HUES6 (cell line): ENCODE data around the gene CIITA.
A peak's percentile ranks its signal among the peaks of the same experiment; 100 is the strongest.

Experiments used
- H3K27ac ChIP-seq: 2 replicates; pipeline ENCODE4 v1.7.0; 2013; ENCODE audit warnings: low read depth, mild to moderate bottlenecking, low read length, inconsistent platforms
- H3K27me3 ChIP-seq: 2 replicates; pipeline ENCODE4 v1.6.1; 2013; ENCODE audit warnings: low read length; ENCODE audit not compliant: control insufficient read depth, insufficient read depth
- H3K36me3 ChIP-seq: 2 replicates; pipeline ENCODE4 v1.6.1; 2013; ENCODE audit warnings: low read length; ENCODE audit not compliant: control insufficient read depth, insufficient read depth
- H3K4me1 ChIP-seq: 2 replicates; pipeline ENCODE4 v1.6.1; 2013; ENCODE audit warnings: low read length; ENCODE audit not compliant: control insufficient read depth, insufficient read depth
- H3K4me3 ChIP-seq: 2 replicates; pipeline ENCODE4 v1.5.1; 2013; ENCODE audit warnings: low read depth, low read length
- H3K9ac ChIP-seq: one replicate; pipeline ENCODE4 v1.6.1; 2013; ENCODE audit warnings: mild to moderate bottlenecking, low read length
- H3K9me3 ChIP-seq: 2 replicates; pipeline ENCODE4 v1.6.1; 2013; ENCODE audit warnings: low read depth, low read length; ENCODE audit not compliant: control insufficient read depth, insufficient read depth

CIITA gene

DNA sequence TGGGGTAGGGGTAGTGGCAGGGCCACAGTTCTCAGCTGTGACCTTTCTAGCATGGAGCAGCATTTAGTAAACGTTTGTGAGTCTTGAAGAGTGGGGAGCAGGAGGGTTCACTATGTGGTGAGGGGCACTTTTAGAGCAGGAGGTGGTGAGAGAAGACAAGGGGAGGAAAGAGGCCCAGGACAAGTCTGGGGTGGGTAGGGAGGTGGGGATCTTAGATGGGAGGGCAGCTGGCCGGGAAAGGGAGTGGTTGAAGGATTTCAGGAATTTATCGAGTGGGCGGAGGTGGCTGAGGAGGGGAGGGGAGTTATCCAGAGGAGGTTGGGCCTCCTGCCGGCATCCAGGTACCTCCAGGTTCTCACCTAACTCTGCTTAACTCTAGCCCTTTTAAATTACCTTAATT lies 69.3 kb downstream of the CIITA start:
- H3K27ac ChIP-seq = no peak overlapping the region
- peak overlapping the region; percentile 91 for H3K4me3 ChIP-seq
- H3K27me3 ChIP-seq = no peaks in the 10 kb centered on the region; the same call in 1 of the 2 replicates
- H3K4me1 ChIP-seq = peaks cover 67% of the 10 kb centered on the region
- H3K9ac ChIP-seq = peak overlapping the region; percentile 14
- no peaks in the 10 kb centered on the region for H3K9me3 ChIP-seq
- no peaks in the 10 kb centered on the region for H3K36me3 ChIP-seq

DNA sequence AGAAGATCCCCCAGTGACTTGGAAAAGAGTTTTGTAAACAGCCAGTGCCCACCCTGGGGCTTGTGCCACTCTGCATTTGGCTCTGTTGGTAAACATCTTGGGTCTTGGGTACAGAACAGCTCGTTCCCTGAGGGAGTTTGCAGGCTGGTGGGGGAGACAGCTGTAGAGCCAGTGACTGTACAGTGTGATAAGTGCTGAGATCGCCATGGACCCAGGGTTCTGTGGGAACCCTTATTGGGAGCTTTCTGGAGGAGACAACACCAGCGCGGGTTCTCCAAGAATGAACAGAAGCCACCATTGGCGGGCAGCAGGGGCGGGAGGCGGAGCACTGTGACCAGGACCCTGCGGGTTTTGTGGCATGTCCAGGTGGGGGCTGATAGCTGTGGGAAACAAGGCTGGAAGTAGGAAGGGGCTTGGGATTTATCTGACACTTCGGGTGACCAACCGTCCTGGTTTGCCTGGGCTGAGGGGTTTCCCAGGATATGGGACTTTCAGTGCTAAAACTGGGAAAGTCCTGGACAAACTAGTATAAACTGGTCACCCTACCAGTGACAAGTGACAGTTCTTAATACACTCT lies 70.3 kb downstream of the CIITA start:
- no peak overlapping the region for H3K27ac ChIP-seq
- H3K27me3 ChIP-seq = no peaks in the 10 kb centered on the region; the same call in 1 of the 2 replicates
- no peak overlapping the region for H3K4me3 ChIP-seq
- H3K9me3 ChIP-seq = no peaks in the 10 kb centered on the region
- H3K36me3 ChIP-seq = no peaks in the 10 kb centered on the region
- no peak overlapping the region for H3K9ac ChIP-seq
- H3K4me1 ChIP-seq = peaks cover 72% of the 10 kb centered on the region

DNA sequence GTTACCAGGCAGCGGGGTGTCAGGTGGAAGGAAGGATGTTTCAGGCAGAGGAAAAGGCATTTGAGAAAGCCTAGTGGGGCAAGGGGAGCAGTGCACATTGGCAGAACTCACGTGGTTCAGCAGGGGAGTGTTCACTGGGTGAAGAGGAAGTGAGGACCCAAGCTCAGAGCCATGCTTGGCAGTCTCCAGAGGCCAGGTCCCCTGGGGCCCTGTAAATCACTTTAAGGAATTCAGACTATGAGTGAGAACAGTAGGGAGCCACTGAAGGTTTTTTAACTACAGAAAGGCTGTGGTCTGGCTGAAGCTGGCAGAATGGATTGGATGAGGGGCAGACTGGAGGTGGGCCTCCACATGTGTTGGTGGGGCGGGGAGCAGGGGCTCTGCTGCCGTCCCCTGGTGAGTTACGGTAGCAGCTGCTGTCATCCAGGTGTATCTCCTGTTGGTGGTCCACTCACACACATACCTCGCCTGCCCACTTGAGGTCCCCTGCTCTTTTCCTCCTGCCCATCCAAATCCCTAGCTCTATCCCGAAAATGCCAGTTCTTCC lies 72.5 kb downstream of the CIITA start:
- Histone ChIP-seq H3K36me3 (no peaks in the 10 kb centered on the region), H3K4me1 (peaks cover 64% of the 10 kb centered on the region), H3K27ac (no peak overlapping the region), H3K9ac (no peak overlapping the region), H3K9me3 (no peaks in the 10 kb centered on the region), H3K27me3 (no peaks in the 10 kb centered on the region; the same call in 1 of the 2 replicates), H3K4me3 (no peak overlapping the region; the same call in 1 of the 2 replicates)

DNA sequence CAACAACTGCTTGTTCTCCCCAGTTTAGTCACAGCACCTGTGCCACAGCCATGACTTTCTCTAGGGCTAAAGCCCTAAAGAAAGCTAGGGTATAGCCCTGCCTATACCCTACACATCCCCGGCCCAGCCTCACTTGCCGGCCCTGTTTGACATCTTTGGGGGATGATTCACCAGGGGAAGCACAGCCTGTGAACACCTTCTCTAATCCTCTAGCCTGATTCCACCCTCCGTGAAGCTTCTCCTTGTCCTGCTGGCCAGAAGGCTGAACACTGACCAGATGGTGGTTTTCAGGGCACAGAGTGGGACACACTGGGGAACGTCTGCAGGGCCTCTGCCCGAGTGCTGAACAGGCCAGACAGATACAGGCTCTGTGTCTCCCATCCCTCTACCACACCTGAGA lies 73.4 kb downstream of the CIITA start:
- no peaks in the 10 kb centered on the region for H3K9me3 ChIP-seq
- peaks cover 58% of the 10 kb centered on the region for H3K4me1 ChIP-seq
- no peak overlapping the region for H3K9ac ChIP-seq
- H3K4me3 ChIP-seq = no peak overlapping the region
- no peak overlapping the region for H3K27ac ChIP-seq
- H3K36me3 ChIP-seq = no peaks in the 10 kb centered on the region
- H3K27me3 ChIP-seq = no peaks in the 10 kb centered on the region

DNA sequence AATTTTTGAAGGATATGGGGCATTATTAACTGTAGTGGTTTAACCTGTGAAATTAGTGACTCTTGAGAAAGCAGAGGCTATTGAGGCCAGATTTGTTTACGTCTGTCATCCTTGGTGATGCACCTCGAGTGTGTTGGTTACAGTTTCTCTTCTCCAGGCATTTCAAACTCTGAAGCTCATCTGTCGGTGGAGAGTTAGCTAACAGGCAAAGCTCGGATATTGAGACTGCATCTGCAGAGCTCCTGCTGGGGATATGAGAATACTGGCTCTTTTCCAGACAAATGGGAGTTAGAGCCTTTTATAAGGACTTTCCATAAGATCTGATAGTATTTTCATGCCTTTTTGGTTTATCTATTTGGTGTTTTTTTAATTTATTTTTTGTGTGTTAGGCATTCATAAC lies 74.0 kb downstream of the CIITA start:
- H3K4me1 ChIP-seq = peaks cover 52% of the 10 kb centered on the region

DNA sequence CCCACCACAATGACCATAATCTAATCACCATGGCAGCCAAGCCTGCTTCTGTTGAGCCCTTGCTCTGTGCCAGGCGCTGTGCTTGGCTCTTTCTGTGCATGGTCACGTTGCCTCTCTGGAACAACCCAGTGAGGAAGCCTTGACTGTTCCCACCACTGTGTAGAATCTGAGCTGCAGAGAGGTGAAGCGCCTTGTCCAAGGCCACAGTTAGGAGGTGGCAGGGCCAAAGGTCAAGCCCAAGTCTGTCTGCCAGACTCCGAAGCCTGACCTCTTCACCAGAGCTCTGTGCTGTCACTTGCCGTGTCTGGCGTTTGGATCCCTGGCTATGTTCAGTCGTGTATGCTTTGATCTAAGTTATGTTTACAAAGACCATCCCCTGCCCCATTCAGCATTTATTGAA lies 77.9 kb downstream of the CIITA start:
- no peak overlapping the region for H3K4me3 ChIP-seq
- H3K9ac ChIP-seq = no peak overlapping the region
- no peak overlapping the region for H3K27ac ChIP-seq
- no peaks in the 10 kb centered on the region; the same call in 1 of the 2 replicates for H3K36me3 ChIP-seq
- H3K27me3 ChIP-seq = no peaks in the 10 kb centered on the region
- no peaks in the 10 kb centered on the region for H3K9me3 ChIP-seq
- peaks cover 19% of the 10 kb centered on the region for H3K4me1 ChIP-seq

More for the DNA sequence above, 74.0 kb downstream of the CIITA start:
- Histone ChIP-seq H3K9me3 (no peaks in the 10 kb centered on the region), H3K4me3 (no peak overlapping the region), H3K27me3 (no peaks in the 10 kb centered on the region), H3K9ac (no peak overlapping the region), H3K36me3 (no peaks in the 10 kb centered on the region), H3K27ac (no peak overlapping the region)

DNA sequence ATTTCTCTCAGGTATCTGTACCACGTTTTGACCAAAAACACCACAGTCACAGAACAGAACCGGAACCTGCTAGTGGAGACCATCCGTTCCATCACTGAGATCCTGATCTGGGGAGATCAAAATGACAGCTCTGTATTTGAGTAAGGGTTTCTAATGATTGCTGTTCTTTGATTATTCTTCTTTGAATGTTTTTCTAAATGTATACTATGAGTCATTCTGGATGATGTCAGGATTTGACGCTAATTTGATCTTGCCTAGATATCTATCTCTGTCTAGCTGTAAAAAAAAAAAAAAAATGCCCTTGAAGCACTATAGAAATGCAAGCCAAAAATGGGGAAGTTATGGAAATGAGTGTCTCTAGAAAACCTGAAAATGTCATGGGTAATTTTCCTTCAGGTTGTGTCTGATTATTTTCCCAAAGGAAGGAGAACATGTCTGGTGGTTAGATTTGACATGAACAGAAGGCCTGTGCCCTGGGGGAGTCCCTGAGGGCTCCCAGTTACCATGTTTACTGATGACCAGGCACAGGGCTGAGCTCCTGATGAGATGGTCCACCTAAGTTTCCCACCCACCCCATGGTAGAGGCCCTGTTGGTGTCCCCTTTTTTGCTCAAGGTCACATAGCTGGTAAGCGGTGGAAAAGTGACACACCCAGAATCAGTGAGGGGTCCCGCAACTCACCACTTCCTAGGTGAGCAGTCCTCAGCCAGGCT lies 80.9 kb downstream of the CIITA start:
- Histone ChIP-seq H3K27me3 (no peaks in the 10 kb centered on the region), H3K27ac (no peak overlapping the region), H3K9ac (no peak overlapping the region), H3K4me3 (no peak overlapping the region), H3K9me3 (no peaks in the 10 kb centered on the region), H3K36me3 (peaks cover 7% of the 10 kb centered on the region), H3K4me1 (no peaks in the 10 kb centered on the region)

DNA sequence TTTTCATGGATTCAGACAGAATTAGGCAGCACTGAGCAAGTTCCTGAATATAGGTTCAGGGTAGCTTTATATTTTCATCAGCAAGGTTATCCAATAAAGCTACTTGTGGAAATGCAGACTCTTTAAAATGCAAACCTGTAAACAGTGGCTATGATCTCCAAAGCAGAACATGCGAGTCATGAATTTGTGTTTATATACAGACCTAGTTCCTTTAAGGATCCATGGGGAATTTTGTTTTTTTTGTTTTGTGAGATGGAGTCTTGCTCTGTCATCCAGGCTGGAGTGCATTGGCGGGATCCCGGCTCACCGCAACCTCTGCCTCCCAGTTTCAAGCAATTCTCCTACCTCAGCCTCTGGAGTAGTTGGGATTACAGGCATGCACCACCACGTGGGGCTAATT lies 82.2 kb downstream of the CIITA start:
- Histone ChIP-seq H3K9ac (no peak overlapping the region), H3K9me3 (no peaks in the 10 kb centered on the region), H3K27ac (no peak overlapping the region), H3K36me3 (peaks cover 15% of the 10 kb centered on the region), H3K27me3 (no peaks in the 10 kb centered on the region), H3K4me1 (peaks cover under 1% of the 10 kb centered on the region; the same call in 1 of the 2 replicates), H3K4me3 (no peak overlapping the region)

DNA sequence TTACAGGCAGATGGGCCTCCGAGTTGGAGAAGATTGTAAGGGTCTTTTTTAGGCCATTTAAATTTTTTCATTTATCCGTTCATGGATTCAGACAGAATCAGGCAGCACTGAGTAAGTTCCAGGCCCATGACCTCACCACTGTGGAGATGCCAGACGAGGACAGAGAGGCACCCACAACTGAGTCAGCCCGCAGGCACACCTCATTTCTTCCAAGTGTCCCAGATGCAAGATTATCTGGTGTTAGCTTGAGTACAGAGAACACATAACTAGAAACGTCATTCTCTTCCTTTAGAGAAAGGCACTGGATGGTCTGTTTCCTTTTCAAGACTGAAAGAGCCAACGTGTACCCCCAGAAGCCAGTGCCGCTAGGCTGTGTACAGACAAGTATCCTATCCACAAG lies 84.2 kb downstream of the CIITA start:
- H3K4me1 ChIP-seq = peaks cover 4% of the 10 kb centered on the region; the same call in 1 of the 2 replicates
- H3K9ac ChIP-seq = no peak overlapping the region
- no peaks in the 10 kb centered on the region for H3K27me3 ChIP-seq
- no peak overlapping the region for H3K27ac ChIP-seq
- no peaks in the 10 kb centered on the region for H3K9me3 ChIP-seq
- H3K36me3 ChIP-seq = peaks cover 15% of the 10 kb centered on the region
- no peak overlapping the region for H3K4me3 ChIP-seq

DNA sequence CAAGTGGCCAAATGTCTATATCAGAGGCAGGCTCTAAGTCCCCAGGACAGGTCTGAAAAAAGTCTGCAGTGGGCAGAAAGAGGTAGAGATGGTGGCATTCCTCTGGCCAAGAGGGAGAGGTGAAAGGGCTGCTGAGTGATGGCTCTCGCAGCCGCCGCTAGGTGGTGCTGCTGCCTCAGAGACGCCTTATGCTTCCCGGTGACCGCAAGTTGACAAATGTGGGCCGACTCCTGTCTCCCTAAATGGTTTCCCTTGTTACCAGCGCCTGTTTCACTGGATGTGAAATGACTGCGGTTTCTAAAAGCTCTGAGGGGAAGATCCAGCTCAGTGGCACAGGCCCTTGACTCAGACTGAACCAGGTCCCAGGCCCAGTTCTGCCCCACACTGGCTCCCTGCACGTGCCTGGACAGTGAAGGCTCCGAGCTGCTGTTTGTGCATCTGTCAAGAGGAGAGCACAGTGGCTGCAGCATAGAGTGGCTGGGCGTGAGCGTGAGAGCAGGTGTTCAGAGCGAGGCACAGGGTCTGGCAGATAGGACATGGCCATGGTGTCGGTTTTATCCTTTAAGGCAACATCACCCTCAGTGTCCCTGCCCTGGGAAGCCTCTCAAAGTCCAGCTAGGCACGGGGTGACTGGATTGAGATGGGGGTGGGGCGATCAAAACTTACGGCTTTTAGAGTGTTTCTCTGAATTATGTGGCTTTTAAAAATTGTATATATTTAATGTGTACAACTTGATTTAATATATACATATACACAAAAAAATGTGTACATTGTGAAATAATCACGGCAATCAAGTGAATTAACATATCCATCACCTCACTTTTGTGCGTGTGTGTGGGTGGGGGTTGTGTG lies 87.3 kb downstream of the CIITA start:
- no peak overlapping the region for H3K4me3 ChIP-seq
- peaks cover 15% of the 10 kb centered on the region; the same call in 1 of the 2 replicates for H3K36me3 ChIP-seq
- no peaks in the 10 kb centered on the region for H3K9me3 ChIP-seq
- H3K9ac ChIP-seq = no peak overlapping the region
- no peaks in the 10 kb centered on the region for H3K27me3 ChIP-seq
- H3K4me1 ChIP-seq = peaks cover 4% of the 10 kb centered on the region; the same call in 1 of the 2 replicates
- no peak overlapping the region for H3K27ac ChIP-seq
